Measurements from ENCODE around the gene TRIM44. TPM values are rescaled to one million over a fixed set of nuclear protein-coding genes. Genes with fewer than 3 reads are reported as not detected.

Gene TRIM44
- total RNA-seq, 4 donors from 2014 or later: 6.8 to 32.0 (median 13.5) TPM

DNA sequence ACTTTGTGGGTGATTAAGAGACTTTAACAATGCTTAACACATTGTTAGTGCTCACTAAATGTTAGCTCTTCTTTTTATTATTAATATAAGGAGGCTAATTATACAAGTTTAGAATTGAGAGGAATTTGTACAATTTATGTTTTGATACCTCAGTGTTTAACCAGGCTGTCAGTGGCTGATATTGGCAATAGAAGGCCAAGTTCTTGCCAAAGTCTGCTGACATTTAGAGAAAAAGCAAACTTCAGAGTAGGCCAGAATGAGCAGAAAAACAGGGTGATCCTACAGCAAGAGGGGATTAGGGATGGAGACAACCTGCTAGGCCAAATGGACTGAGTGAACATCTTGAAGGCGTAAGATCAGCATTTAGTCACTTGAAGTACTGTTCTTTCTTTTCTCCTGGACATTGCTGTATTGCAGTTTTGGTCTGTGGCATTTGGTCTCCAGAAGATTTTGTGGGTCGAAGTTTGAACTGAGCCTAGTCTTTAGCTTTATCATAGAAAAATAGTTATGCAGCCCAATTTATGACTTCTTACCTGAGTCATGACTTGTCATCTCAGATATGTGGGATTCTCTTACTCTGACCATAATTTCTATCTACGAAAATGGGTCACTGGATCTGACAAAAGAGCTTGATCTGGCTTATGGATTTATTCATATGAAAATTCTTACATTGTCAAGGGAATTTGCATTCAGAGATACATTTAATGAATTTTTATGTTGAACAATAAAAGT lies 9.0 kb downstream of the TRIM44 start:
- TF ChIP-seq POLR2A (IDR thresholded peaks at IDR 0.05): no peak
- no peak for TF ChIP-seq CTCF (IDR thresholded peaks at IDR 0.05)
- intact Hi-C loops (cut with DNase I): no loop called here

DNA sequence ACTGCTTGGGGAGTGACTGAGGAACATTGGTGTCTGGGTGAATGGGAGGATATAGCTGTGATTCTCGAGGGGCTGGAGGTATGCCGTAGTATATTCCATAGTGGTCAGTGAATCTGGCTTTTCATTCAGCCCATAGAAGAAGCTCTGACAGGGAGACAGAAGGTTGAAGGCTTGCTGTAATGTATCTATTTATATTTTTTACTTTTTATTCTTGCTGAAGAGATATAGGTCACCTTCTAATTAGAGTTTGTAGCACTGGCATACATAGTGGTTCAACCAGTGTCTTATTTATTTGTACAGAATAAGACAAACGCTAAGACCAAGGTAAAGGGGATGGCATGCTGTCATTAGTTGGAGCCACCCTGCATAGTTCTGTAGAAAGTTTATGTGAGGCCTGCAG lies 10.0 kb downstream of the TRIM44 start:
- DNase-seq: no peak
- TF ChIP-seq CTCF (IDR thresholded peaks at IDR 0.05): no peak
- no peak for TF ChIP-seq POLR2A (IDR thresholded peaks at IDR 0.05)
- intact Hi-C loops (cut with DNase I): no loop called here

More for the DNA sequence above, 9.0 kb downstream of the TRIM44 start:
- no peaks in the 10 kb centered on the region for H3K27me3 ChIP-seq
- no peak for DNase-seq
- peaks cover 0 to 12% (median 0%) of the 10 kb centered on the region in 3 donors for H3K9me3 ChIP-seq
- H3K27ac ChIP-seq: no peak overlapping the region
- H3K4me1 ChIP-seq: peaks cover 2 to 39% (median 10%) of the 10 kb centered on the region in 3 donors
- WGBS, 2 donors: 96 to 97% methylated on average over 3 of the region's 3 CpGs
- H3K4me3 ChIP-seq: no peak overlapping the region
- H3K36me3 ChIP-seq: peaks cover 0 to 5% (median 0%) of the 10 kb centered on the region in 3 donors

DNA sequence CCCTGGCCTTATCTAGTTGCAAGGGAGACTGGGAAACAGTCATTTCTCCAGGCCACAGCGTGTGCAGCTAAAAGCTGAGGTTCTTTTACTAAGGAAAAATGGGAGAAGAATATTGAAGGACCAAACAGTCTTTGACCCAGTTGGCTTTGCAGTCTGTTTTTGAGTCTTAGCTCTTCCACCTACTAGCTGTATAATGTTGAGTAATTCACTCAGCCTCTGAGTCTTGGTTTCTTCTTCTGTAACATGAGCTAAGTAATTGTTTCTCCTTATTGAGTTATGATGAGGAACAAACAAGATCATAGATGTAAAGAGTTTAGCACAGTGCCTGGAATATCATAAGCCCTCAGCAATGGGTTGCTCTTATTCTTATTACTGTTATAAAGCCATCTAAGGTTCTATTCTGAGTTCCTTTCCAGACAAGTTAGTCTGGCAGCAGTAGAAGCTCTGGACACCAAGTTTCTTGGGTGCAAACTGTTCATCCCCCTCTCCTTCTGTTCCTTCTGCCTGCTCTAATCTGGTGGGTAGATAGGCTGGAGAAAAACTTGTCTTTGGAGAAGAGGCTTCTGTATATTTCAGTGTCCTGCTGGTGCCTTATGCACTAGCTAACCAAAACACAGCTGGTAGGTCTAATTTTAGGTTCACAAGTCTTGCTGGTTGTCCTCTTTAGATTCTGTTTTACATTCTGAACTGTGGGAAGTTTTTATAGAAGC lies 13.5 kb downstream of the TRIM44 start:
- DNase-seq: no peak
- 92 to 94% methylated on average over 1 of the region's 1 CpG for WGBS, 2 donors
- Histone ChIP-seq H3K9me3 (no peaks in the 10 kb centered on the region), H3K4me3 (no peak overlapping the region), H3K27me3 (no peaks in the 10 kb centered on the region), H3K27ac (no peak overlapping the region), H3K4me1 (peaks cover 2 to 20% (median 10%) of the 10 kb centered on the region in 3 donors), H3K36me3 (no peaks in the 10 kb centered on the region)
- TF ChIP-seq CTCF (IDR thresholded peaks at IDR 0.05) (no peak), POLR2A (IDR thresholded peaks at IDR 0.05) (no peak)
- intact Hi-C loops (cut with DNase I): no loop called here

More for the DNA sequence above, 10.0 kb downstream of the TRIM44 start:
- peaks cover 2 to 39% (median 10%) of the 10 kb centered on the region in 3 donors for H3K4me1 ChIP-seq
- peaks cover 0 to 1% (median 0%) of the 10 kb centered on the region in 3 donors for H3K9me3 ChIP-seq
- H3K27me3 ChIP-seq: no peaks in the 10 kb centered on the region
- H3K36me3 ChIP-seq: peaks cover 0 to 5% (median 0%) of the 10 kb centered on the region in 3 donors
- H3K27ac ChIP-seq: no peak overlapping the region
- no peak overlapping the region for H3K4me3 ChIP-seq
- 77 to 84% methylated on average over 3 of the region's 3 CpGs for WGBS, 2 donors

DNA sequence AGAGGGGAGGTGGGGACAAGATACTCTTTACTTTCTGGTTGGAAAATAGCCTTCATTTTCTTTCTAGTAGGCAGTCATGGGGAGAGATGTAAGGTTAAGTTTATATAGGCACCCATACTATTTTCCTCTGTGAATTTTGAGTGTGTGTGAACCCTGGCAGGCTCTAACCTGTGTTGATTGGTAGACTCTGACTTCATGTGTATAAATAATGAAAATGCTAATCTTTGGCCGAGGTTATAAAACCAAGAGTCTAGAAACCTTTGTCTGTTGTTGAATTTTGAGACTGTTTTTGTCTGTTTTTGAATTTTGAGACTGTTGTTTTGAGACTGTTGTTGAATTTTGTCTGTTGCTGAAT lies 14.0 kb downstream of the TRIM44 start:
- no peak for DNase-seq
- 48 to 71% methylated on average over 1 of the region's 1 CpG for WGBS, 2 donors
- TF ChIP-seq POLR2A (IDR thresholded peaks at IDR 0.05): no peak
- TF ChIP-seq CTCF (IDR thresholded peaks at IDR 0.05): no peak
- intact Hi-C loops (cut with DNase I): no loop called here
- Histone ChIP-seq H3K27ac (no peak overlapping the region), H3K36me3 (no peaks in the 10 kb centered on the region), H3K9me3 (no peaks in the 10 kb centered on the region), H3K4me1 (peaks cover 2 to 15% (median 10%) of the 10 kb centered on the region in 3 donors), H3K27me3 (no peaks in the 10 kb centered on the region), H3K4me3 (no peak overlapping the region)

DNA sequence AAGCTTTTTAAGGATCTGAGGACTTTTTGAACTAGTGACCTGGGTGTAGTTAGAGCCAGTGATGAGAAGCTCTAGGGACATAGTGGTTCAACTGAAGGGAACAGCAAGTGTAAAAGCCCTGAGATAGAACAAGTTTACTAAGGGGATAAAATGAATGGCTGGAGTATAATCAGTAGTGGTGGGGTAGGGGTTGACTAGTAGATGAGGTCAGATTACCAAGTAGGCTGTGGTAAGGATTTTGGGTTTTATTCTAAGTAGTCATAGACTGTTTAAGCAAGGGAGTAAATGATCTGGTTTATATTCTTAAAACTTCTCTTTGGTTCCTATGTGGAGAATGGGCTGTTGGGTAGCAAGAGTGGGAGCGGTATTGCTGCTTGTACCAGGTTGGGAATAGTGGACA lies 15.3 kb downstream of the TRIM44 start:
- Histone ChIP-seq H3K27ac (no peak overlapping the region), H3K27me3 (no peaks in the 10 kb centered on the region), H3K4me1 (peaks cover 8 to 22% (median 17%) of the 10 kb centered on the region in 3 donors), H3K9me3 (no peaks in the 10 kb centered on the region), H3K36me3 (no peaks in the 10 kb centered on the region), H3K4me3 (no peak overlapping the region)
- DNase-seq: no peak
- WGBS, 2 donors: 88 to 100% methylated on average over 1 of the region's 1 CpG
- intact Hi-C loops (cut with DNase I): no loop called here
- TF ChIP-seq CTCF (IDR thresholded peaks at IDR 0.05) (no peak), POLR2A (IDR thresholded peaks at IDR 0.05) (no peak)

All from esophagus squamous epithelium (tissue), 5 donors.